GM06990 (cell line): ENCODE results near the gene TOB2.

Experiments used
- DNase-seq: peaks from one replicate; pipeline ENCODE4 v3.0.0-alpha.2; 2011; ENCODE audit not compliant: insufficient read length; ENCODE audit errors: extremely low read depth
- H3K27me3 ChIP-seq: replicated peaks from 2 replicates; pipeline ENCODE4 v1.6.0; 2011; ENCODE audit warnings: low read length; ENCODE audit not compliant: control insufficient read depth, insufficient read depth
- H3K36me3 ChIP-seq: 2 replicates; pipeline ENCODE4 v1.5.1; 2011; ENCODE audit warnings: low read length; ENCODE audit not compliant: control insufficient read depth, insufficient read depth
- H3K4me3 ChIP-seq: replicated peaks from 2 replicates; pipeline ENCODE4 v1.5.1; 2011; ENCODE audit warnings: low read depth, mild to moderate bottlenecking, control low read depth, low read length
- TF ChIP-seq, protein P1 (sequence below): IDR thresholded peaks from 2 replicates; pipeline ENCODE4 v1.5.1; 2011; ENCODE audit warnings: low read length, control low read depth, mild to moderate bottlenecking, inconsistent platforms; ENCODE audit not compliant: insufficient read depth, poor library complexity, severe bottlenecking

The TOB2 gene

GRCh38 chr22:41458161-41458728, 11.6 kb upstream of the TOB2 start:
- TF ChIP-seq, protein P1, sequence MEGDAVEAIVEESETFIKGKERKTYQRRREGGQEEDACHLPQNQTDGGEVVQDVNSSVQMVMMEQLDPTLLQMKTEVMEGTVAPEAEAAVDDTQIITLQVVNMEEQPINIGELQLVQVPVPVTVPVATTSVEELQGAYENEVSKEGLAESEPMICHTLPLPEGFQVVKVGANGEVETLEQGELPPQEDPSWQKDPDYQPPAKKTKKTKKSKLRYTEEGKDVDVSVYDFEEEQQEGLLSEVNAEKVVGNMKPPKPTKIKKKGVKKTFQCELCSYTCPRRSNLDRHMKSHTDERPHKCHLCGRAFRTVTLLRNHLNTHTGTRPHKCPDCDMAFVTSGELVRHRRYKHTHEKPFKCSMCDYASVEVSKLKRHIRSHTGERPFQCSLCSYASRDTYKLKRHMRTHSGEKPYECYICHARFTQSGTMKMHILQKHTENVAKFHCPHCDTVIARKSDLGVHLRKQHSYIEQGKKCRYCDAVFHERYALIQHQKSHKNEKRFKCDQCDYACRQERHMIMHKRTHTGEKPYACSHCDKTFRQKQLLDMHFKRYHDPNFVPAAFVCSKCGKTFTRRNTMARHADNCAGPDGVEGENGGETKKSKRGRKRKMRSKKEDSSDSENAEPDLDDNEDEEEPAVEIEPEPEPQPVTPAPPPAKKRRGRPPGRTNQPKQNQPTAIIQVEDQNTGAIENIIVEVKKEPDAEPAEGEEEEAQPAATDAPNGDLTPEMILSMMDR = no peak
- no peak overlapping the region for H3K4me3 ChIP-seq
- no peaks in the 10 kb centered on the region for H3K27me3 ChIP-seq
- peaks cover 3% of the 10 kb centered on the region for H3K36me3 ChIP-seq
- DNase-seq = no peak

GRCh38 chr22:41448189-41448808, 1.7 kb upstream of the TOB2 start:
- Histone ChIP-seq H3K4me3 (peak overlapping the region; percentile 96), H3K36me3 (no peaks in the 10 kb centered on the region), H3K27me3 (no peaks in the 10 kb centered on the region)
- peak; percentile 94 for DNase-seq
- TF ChIP-seq, protein P1 = no peak

GRCh38 chr22:41447435-41448188, 1.0 kb upstream of the TOB2 start:
- Histone ChIP-seq H3K36me3 (peaks cover 2% of the 10 kb centered on the region; the same call in 1 of the 2 replicates), H3K4me3 (peak overlapping the region; percentile 96), H3K27me3 (no peaks in the 10 kb centered on the region)
- DNase-seq = peak; percentile 74
- TF ChIP-seq, protein P1 = no peak

GRCh38 chr22:41446057-41446501, 522 bp downstream of the TOB2 start:
- DNase-seq = no peak
- Histone ChIP-seq H3K27me3 (no peaks in the 10 kb centered on the region), H3K4me3 (peak overlapping the region; percentile 96)

DNA sequence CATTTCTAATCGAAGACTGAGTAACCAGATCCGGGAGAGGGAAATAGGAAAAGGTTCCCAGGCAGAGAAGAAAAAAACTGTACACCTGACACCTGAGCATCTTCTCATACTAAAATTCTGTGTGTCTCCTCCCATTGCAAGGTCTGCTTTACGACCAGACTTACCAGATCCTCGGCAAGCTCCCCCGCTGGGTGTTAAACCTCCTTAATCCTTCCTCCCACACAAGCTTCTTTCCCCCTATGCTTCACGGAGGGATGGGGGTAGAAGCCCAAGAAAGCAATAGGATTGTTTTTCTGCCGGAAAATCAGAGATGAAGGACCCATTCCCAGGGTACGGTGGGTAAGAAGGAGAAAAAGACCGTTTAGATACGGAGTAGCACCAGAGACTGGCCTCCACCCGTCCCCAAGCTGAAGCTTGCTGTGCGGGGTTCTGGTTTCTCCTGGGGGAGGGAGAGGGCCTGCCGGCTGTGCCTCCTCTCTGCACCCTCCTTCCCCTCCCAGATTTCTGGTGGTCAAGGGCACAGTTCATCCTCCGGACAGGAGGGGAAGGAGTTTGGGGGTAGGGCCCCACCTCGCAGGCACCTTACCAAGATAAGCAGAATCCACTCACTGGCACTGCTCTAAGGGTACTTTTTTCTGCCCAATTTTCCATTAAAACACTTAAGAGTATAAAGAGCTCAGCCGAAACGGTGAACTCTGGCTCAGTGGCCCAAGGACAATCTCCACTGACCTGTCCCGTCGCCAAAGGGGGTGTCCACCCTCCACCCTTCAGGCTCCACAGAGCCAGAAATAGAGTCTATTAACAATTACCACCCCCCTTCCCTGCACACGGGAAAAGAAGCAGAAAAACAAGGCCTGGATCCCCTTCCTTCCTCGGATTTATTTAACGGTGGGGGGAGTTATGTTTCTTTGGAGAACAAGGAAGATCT, 1.2 kb downstream of the TOB2 start:
- TF ChIP-seq, protein P1 = no peak
- Histone ChIP-seq H3K27me3 (no peaks in the 10 kb centered on the region), H3K36me3 (peaks cover 2% of the 10 kb centered on the region; the same call in 1 of the 2 replicates), H3K4me3 (peak overlapping the region; percentile 96)
- DNase-seq = peak; percentile 34

More at GRCh38 chr22:41446057-41446501, 522 bp downstream of the TOB2 start:
- peaks cover 2% of the 10 kb centered on the region; the same call in 1 of the 2 replicates for H3K36me3 ChIP-seq
- TF ChIP-seq, protein P1 = no peak
